Karpas-422 (cell line): ENCODE measurements around the gene PHF12. TPM values are rescaled to one million over a fixed set of nuclear protein-coding genes. Genes with fewer than 3 reads are reported as not detected.

Experiments
- DNase-seq: peaks from one replicate; pipeline ENCODE4 v3.0.0-alpha.2; 2015
- H2AFZ ChIP-seq: fragments of 200-600 bp; sonication (generic); 2 replicates; pipeline ENCODE4 v1.6.1; 2014; ENCODE audit warnings: antibody characterized with exemption, low read length, mixed read lengths
- H3K27ac ChIP-seq: fragments of 200-600 bp; sonication (generic); 2 replicates; pipeline ENCODE4 v1.5.1; 2014; ENCODE audit warnings: mild to moderate bottlenecking, low read length, moderate library complexity
- H3K27me3 ChIP-seq: fragments of 200-600 bp; sonication (generic); 2 replicates; pipeline ENCODE4 v1.6.1; 2014; ENCODE audit warnings: low read length, mixed read lengths
- H3K36me3 ChIP-seq: fragments of 200-600 bp; sonication (generic); 2 replicates; pipeline ENCODE4 v1.6.1; 2014; ENCODE audit warnings: low read length, mixed read lengths; ENCODE audit not compliant: insufficient read depth
- H3K4me1 ChIP-seq: fragments of 200-600 bp; sonication (generic); 2 replicates; pipeline ENCODE4 v1.6.1; 2014; ENCODE audit warnings: mild to moderate bottlenecking, low read length, mixed read lengths
- H3K4me2 ChIP-seq: fragments of 200-600 bp; sonication (generic); 2 replicates; pipeline ENCODE4 v1.6.1; 2014; ENCODE audit warnings: low read length, low read depth, mild to moderate bottlenecking; ENCODE audit not compliant: poor library complexity, severe bottlenecking
- H3K4me3 ChIP-seq: fragments of 200-600 bp; sonication (generic); 2 replicates; pipeline ENCODE4 v1.5.1; 2014; ENCODE audit warnings: mild to moderate bottlenecking, antibody characterized with exemption, low read length, mixed read lengths
- H3K79me2 ChIP-seq: fragments of 200-600 bp; sonication (generic); 2 replicates; pipeline ENCODE4 v1.6.1; 2014; ENCODE audit warnings: mild to moderate bottlenecking, low read length, mixed read lengths
- H3K9ac ChIP-seq: fragments of 200-600 bp; sonication (generic); 2 replicates; pipeline ENCODE4 v1.6.0; 2014; ENCODE audit warnings: low read length
- H3K9me2 ChIP-seq: fragments of 200-600 bp; sonication (generic), shearing (Covaris generic); replicated peaks from 2 replicates; pipeline ENCODE4 v1.6.0; 2014; ENCODE audit warnings: mild to moderate bottlenecking, low read length, moderate library complexity; ENCODE audit not compliant: insufficient read depth
- H3K9me3 ChIP-seq: fragments of 300-700, 200-600 bp; sonication (generic); 2 replicates; pipeline ENCODE4 v1.6.1; 2014; ENCODE audit warnings: low read length, mixed read lengths
- H4K20me1 ChIP-seq: fragments of 200-600 bp; sonication (generic); 2 replicates; pipeline ENCODE4 v1.6.1; 2014; ENCODE audit warnings: mild to moderate bottlenecking, antibody characterized with exemption, low read length, low read depth; ENCODE audit not compliant: insufficient read depth
- total RNA-seq: library from RNA; depleted of rRNA; stranded (reverse); fragments of >200 nt; shearing (Covaris generic); gene quantifications from 2 replicates; pipeline ENCODE4 v1.2.3, GENCODE V29; 2014; ENCODE audit warnings: low replicate concordance

PHF12 gene
- total RNA-seq, 1 experiment from 2014 or later = 38.3 TPM

- no peak overlapping the region for H2AFZ ChIP-seq
- H3K4me2 ChIP-seq = no peak overlapping the region
- 0 out of 2 replicates have a peak, but pooled peaks cover 4% of the 10 kb centered on the region for H3K36me3 ChIP-seq
- no peak for DNase-seq
- peaks cover 70% of the 10 kb centered on the region for H3K4me1 ChIP-seq
- H3K4me3 ChIP-seq = no peak overlapping the region
- no peaks in the 10 kb centered on the region for H3K9me3 ChIP-seq
- peaks cover 26% of the 10 kb centered on the region for H3K79me2 ChIP-seq
- no peaks in the 10 kb centered on the region for H4K20me1 ChIP-seq
- H3K27ac ChIP-seq = no peak overlapping the region
- H3K9me2 ChIP-seq = no peaks in the 10 kb centered on the region
- no peak overlapping the region for H3K9ac ChIP-seq
- H3K27me3 ChIP-seq = no peaks in the 10 kb centered on the region
Observed at GRCh38 chr17:28889996-28890395, 61.3 kb downstream of the PHF12 start.

- Histone ChIP-seq H4K20me1 (no peaks in the 10 kb centered on the region), H3K79me2 (peaks cover 24% of the 10 kb centered on the region), H3K27me3 (no peaks in the 10 kb centered on the region), H3K9me3 (no peaks in the 10 kb centered on the region), H3K9me2 (no peaks in the 10 kb centered on the region), H2AFZ (no peak overlapping the region), H3K9ac (peak overlapping the region; percentile 33; the same call in 1 of the 2 replicates), H3K4me1 (peaks cover 58% of the 10 kb centered on the region), H3K36me3 (0 out of 2 replicates have a peak, but pooled peaks cover 4% of the 10 kb centered on the region), H3K4me3 (no peak overlapping the region), H3K4me2 (peak overlapping the region; percentile 28), H3K27ac (peak overlapping the region; percentile 56)
- peak; percentile 62 for DNase-seq
Observed at GRCh38 chr17:28888832-28889231, 62.5 kb downstream of the PHF12 start.

- H4K20me1 ChIP-seq = no peaks in the 10 kb centered on the region
- no peak overlapping the region for H2AFZ ChIP-seq
- DNase-seq = peak; percentile 78
- peak overlapping the region; percentile 33 for H3K9ac ChIP-seq
- H3K4me1 ChIP-seq = peaks cover 50% of the 10 kb centered on the region
- H3K27me3 ChIP-seq = no peaks in the 10 kb centered on the region
- H3K9me3 ChIP-seq = no peaks in the 10 kb centered on the region
- H3K4me2 ChIP-seq = peak overlapping the region; percentile 28
- 0 out of 2 replicates have a peak, but pooled peaks cover 4% of the 10 kb centered on the region for H3K36me3 ChIP-seq
- no peak overlapping the region for H3K4me3 ChIP-seq
- H3K79me2 ChIP-seq = peaks cover 18% of the 10 kb centered on the region
- H3K27ac ChIP-seq = peak overlapping the region; percentile 56
- H3K9me2 ChIP-seq = no peaks in the 10 kb centered on the region
Observed at GRCh38 chr17:28887871-28888471, 63.3 kb downstream of the PHF12 start.

- no peaks in the 10 kb centered on the region; the same call in 1 of the 2 replicates for H4K20me1 ChIP-seq
- no peaks in the 10 kb centered on the region for H3K9me3 ChIP-seq
- no peak for DNase-seq
- H2AFZ ChIP-seq = no peak overlapping the region
- no peaks in the 10 kb centered on the region for H3K27me3 ChIP-seq
- H3K4me2 ChIP-seq = no peak overlapping the region
- no peaks in the 10 kb centered on the region; the same call in 1 of the 2 replicates for H3K79me2 ChIP-seq
- H3K9ac ChIP-seq = no peak overlapping the region
- no peaks in the 10 kb centered on the region for H3K9me2 ChIP-seq
- H3K36me3 ChIP-seq = no peaks in the 10 kb centered on the region
- H3K4me1 ChIP-seq = peaks cover 30% of the 10 kb centered on the region
- H3K27ac ChIP-seq = no peak overlapping the region
- no peak overlapping the region for H3K4me3 ChIP-seq
Observed at GRCh38 chr17:28885951-28886350, 65.4 kb downstream of the PHF12 start.

GRCh38 chr17:28885363-28885762 lies 66.0 kb downstream of the PHF12 start:
- H3K9ac ChIP-seq = no peak overlapping the region
- H3K27me3 ChIP-seq = no peaks in the 10 kb centered on the region
- H3K4me2 ChIP-seq = no peak overlapping the region
- H4K20me1 ChIP-seq = no peaks in the 10 kb centered on the region; the same call in 1 of the 2 replicates
- peaks cover 25% of the 10 kb centered on the region for H3K4me1 ChIP-seq
- no peak overlapping the region for H3K27ac ChIP-seq
- no peaks in the 10 kb centered on the region for H3K79me2 ChIP-seq
- no peak overlapping the region for H2AFZ ChIP-seq
- DNase-seq = no peak
- H3K9me3 ChIP-seq = no peaks in the 10 kb centered on the region
- no peak overlapping the region for H3K4me3 ChIP-seq
- H3K36me3 ChIP-seq = 0 out of 2 replicates have a peak, but pooled peaks cover under 1% of the 10 kb centered on the region
- no peaks in the 10 kb centered on the region for H3K9me2 ChIP-seq

GRCh38 chr17:28883967-28884702 lies 67.2 kb downstream of the PHF12 start:
- H3K36me3 ChIP-seq = 0 out of 2 replicates have a peak, but pooled peaks cover 4% of the 10 kb centered on the region
- H3K27me3 ChIP-seq = no peaks in the 10 kb centered on the region
- H3K9me2 ChIP-seq = no peaks in the 10 kb centered on the region
- H3K9me3 ChIP-seq = no peaks in the 10 kb centered on the region
- no peak overlapping the region for H3K9ac ChIP-seq
- H3K27ac ChIP-seq = no peak overlapping the region
- H2AFZ ChIP-seq = no peak overlapping the region
- DNase-seq = no peak
- H3K4me1 ChIP-seq = peaks cover 14% of the 10 kb centered on the region
- no peak overlapping the region for H3K4me3 ChIP-seq
- H3K4me2 ChIP-seq = no peak overlapping the region
- no peaks in the 10 kb centered on the region; the same call in 1 of the 2 replicates for H4K20me1 ChIP-seq
- no peaks in the 10 kb centered on the region for H3K79me2 ChIP-seq

GRCh38 chr17:28882154-28882895 lies 69.0 kb downstream of the PHF12 start:
- H3K36me3 ChIP-seq = 0 out of 2 replicates have a peak, but pooled peaks cover 4% of the 10 kb centered on the region
- H3K27ac ChIP-seq = no peak overlapping the region
- H2AFZ ChIP-seq = no peak overlapping the region
- H3K4me2 ChIP-seq = no peak overlapping the region
- no peaks in the 10 kb centered on the region for H3K79me2 ChIP-seq
- H3K9ac ChIP-seq = no peak overlapping the region
- no peaks in the 10 kb centered on the region for H3K27me3 ChIP-seq
- H3K9me3 ChIP-seq = no peaks in the 10 kb centered on the region
- no peaks in the 10 kb centered on the region; the same call in 1 of the 2 replicates for H4K20me1 ChIP-seq
- H3K4me3 ChIP-seq = no peak overlapping the region
- H3K9me2 ChIP-seq = no peaks in the 10 kb centered on the region
- no peak for DNase-seq
- H3K4me1 ChIP-seq = no peaks in the 10 kb centered on the region
